Immature natural killer cell (primary cell): ENCODE data around the gene HIBCH. TPM values are rescaled to one million over a fixed set of nuclear protein-coding genes. Genes with fewer than 3 reads are reported as not detected.
A peak's percentile ranks its signal among the peaks of the same experiment; 100 is the strongest.

Source experiments
- DNase-seq, 3 donors: peaks; one replicate each; pipeline ENCODE4 v3.0.0; 2022; ENCODE audit warnings: mixed read lengths in 1 of 3
- H3K27ac Mint-ChIP-seq, 6 donors: one replicate each; pipeline ENCODE4 v1.8.0; 2020; ENCODE audit warnings: mixed read lengths in 6 of 6, mild to moderate bottlenecking in 5 of 6, inconsistent platforms in 4 of 6, moderate library complexity in 3 of 6
- H3K27me3 Mint-ChIP-seq, 3 donors: one replicate each; pipeline ENCODE4 v1.8.0; 2020 to 2021; ENCODE audit warnings: low read depth in 3 of 3, mild to moderate bottlenecking in 3 of 3, mixed read lengths in 3 of 3, moderate library complexity in 3 of 3, inconsistent platforms in 1 of 3
- H3K36me3 Mint-ChIP-seq, 3 donors: one replicate each; pipeline ENCODE4 v1.8.0; 2020; ENCODE audit warnings: mixed read lengths in 3 of 3, inconsistent platforms in 2 of 3, mild to moderate bottlenecking in 2 of 3
- H3K4me1 Mint-ChIP-seq, 2 donors: one replicate each; pipeline ENCODE4 v1.8.0; 2020; ENCODE audit warnings: inconsistent platforms in 2 of 2, mild to moderate bottlenecking in 2 of 2, mixed read lengths in 2 of 2, moderate library complexity in 1 of 2
- H3K4me3 Mint-ChIP-seq, 5 donors: one replicate each; pipeline ENCODE4 v1.8.0; 2020; ENCODE audit warnings: mild to moderate bottlenecking in 5 of 5, mixed read lengths in 5 of 5, inconsistent platforms in 3 of 5, moderate library complexity in 3 of 5
- H3K9me3 Mint-ChIP-seq, 6 donors: one replicate each; pipeline ENCODE4 v1.8.0; 2020; ENCODE audit warnings: mild to moderate bottlenecking in 6 of 6, mixed read lengths in 6 of 6, inconsistent platforms in 4 of 6, moderate library complexity in 3 of 6
- polyA plus RNA-seq, 3 donors: library from polyadenylated mRNA; unstranded; fragments of 300-500 nt; fragmentation: Illumina TruSeq; gene quantifications; one replicate each; pipeline ENCODE4 v1.2.3, GENCODE V29; 2021

The HIBCH gene
- polyA plus RNA-seq, 3 donors from 2014 or later: 15.2 to 26.8 (median 21.4) TPM

DNA sequence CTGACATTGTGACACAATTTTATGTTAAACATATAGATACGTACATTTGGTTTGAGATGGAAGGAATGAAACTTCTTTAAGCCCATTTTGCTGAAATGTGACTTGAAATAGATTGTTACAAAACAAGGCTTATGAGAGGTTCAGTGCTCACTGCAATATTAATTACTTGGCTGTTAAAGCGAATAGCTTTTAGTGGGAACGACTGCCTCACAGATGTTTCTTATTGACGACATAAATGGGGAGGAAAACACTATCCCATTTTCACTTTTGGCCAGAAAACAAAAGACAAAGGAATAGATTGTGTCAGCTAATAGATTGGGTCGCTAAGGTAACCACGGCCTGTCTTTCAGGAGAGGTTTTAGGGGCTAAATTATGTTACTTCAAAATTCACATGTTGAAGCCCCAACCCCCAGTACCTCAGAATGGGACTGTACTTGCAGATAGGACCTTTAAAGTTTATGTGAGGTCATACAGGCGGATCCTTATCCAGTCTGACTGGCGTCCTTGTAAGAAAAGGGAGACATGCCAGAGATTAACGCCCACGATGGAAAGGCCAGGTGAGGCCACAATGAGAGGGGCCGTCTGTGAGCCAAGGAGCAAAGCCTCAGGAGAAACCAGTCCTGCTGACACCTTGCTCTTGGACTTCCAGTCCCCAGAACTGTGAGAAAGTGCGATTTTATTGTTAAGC lies 34.5 kb upstream of the HIBCH start:
- DNase-seq: no peak
- Mint-ChIP-seq H3K4me3 (no peak overlapping the region), H3K36me3 (peaks cover 3 to 10% (median 10%) of the 10 kb centered on the region in 3 donors), H3K9me3 (no peaks in the 10 kb centered on the region), H3K27ac (peak overlapping the region in 3 of 6 donors; percentile 51 to 71 (median 51)), H3K27me3 (peaks cover 0 to 2% (median 0%) of the 10 kb centered on the region in 3 donors), H3K4me1 (peaks cover 19 to 28% of the 10 kb centered on the region in 2 donors)

DNA sequence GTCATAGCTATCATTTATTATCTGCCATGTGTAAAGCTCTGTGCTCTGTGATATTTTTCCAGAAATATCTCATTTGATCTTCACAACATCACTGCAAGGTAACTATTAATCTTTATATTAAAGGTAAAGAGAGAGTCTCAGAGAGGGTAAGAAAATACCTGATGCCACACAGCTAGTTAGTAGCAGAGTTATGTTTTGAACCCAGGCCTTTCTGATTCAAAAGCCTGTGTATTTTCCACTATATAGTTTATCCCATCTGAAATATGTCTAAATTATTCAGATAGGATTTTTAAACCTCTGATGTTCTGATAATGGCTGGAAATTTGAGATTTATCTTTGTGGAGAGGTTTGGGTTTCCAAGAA lies 33.9 kb upstream of the HIBCH start:
- Mint-ChIP-seq H3K4me1 (peaks cover 13 to 27% of the 10 kb centered on the region in 2 donors), H3K36me3 (peaks cover 3 to 10% (median 10%) of the 10 kb centered on the region in 3 donors), H3K9me3 (no peaks in the 10 kb centered on the region), H3K27me3 (peaks cover 0 to under 1% (median 0%) of the 10 kb centered on the region in 3 donors), H3K27ac (peak overlapping the region in 4 of 6 donors; percentile 20 to 77 (median 65)), H3K4me3 (peak overlapping the region in 1 of 5 donors; percentile 27)
- DNase-seq: no peak

DNA sequence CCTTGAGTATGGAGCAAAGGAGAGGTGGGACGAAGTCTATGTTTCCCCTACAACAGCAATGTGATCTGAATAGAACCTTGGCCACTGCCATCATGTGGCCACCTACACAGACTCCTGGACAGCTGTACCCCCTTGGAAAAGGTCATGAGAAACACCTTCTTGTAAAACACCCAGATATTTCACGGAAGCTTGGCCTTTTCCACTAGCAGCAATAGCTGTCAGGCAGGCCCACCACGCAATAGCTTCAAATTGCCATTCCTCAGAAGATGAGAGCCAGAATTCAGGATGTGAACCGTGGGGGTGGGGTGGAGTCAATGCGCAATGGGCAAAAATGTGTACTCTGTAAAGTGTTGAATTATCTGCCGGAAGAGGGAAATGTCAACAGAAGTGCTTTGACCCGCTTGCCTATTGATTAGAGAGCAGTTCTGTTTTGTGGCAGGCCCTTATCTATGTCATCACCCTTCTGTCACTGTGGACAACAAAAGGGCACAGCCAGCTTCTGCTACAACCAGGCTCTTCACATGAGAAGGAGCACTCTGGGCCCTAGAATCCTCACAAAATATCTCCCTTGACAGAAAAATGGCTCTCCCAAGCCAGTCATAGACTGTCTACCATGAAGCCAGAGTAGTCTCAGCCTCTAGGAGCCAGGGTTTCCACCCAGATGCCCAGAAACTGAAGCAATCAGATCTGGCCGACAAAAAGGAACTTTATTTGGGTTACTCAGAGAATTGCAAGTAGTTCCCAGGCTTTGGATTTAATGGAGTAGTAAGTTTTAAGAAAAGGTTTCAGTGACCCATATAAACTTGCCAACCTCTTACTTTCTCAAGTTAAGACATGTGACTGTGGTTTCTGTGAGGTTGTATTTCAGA lies 33.3 kb upstream of the HIBCH start:
- DNase-seq: no peak
- H3K27ac Mint-ChIP-seq: peak overlapping the region; percentile 3 to 77 (median 65)
- peaks cover 13 to 27% of the 10 kb centered on the region in 2 donors for H3K4me1 Mint-ChIP-seq
- H3K4me3 Mint-ChIP-seq: peak overlapping the region in 1 of 5 donors; percentile 27
- H3K27me3 Mint-ChIP-seq: peaks cover 0 to 4% (median 0%) of the 10 kb centered on the region in 3 donors
- peaks cover 3 to 10% (median 10%) of the 10 kb centered on the region in 3 donors for H3K36me3 Mint-ChIP-seq
- H3K9me3 Mint-ChIP-seq: no peaks in the 10 kb centered on the region

- H3K27me3 Mint-ChIP-seq: peaks cover 0 to 4% (median 0%) of the 10 kb centered on the region in 3 donors
Measured at GRCh38 chr2:190351955-190352354, 32.3 kb upstream of the HIBCH start.

DNA sequence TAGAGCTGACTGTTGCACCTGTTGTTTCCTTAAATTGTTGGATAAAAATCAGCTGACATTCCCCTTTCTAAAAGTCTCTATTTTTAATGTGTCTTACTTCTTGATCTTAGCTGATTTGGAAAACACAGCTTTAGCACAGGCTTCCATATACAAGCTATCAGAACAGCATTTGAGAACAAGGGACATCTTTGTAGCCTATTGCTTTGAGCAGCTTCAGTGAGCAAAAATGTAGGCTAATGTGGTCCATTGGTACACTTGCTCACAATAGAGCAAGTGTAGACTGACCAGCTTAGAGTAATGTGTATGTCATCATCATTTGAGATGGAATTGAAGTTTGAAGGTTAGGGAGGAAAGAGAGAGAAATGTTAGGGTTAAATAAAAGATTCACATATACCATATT lies 30.7 kb upstream of the HIBCH start:
- no peak for DNase-seq
- H3K36me3 Mint-ChIP-seq: peaks cover 3 to 10% (median 10%) of the 10 kb centered on the region in 3 donors
- peaks cover 20 to 33% of the 10 kb centered on the region in 2 donors for H3K4me1 Mint-ChIP-seq
- no peak overlapping the region for H3K4me3 Mint-ChIP-seq
- H3K27ac Mint-ChIP-seq: no peak overlapping the region
- no peaks in the 10 kb centered on the region for H3K9me3 Mint-ChIP-seq
- peaks cover 0 to 5% (median 2%) of the 10 kb centered on the region in 3 donors for H3K27me3 Mint-ChIP-seq

More at GRCh38 chr2:190351955-190352354, 32.3 kb upstream of the HIBCH start:
- no peak overlapping the region for H3K4me3 Mint-ChIP-seq
- H3K9me3 Mint-ChIP-seq: no peaks in the 10 kb centered on the region
- H3K4me1 Mint-ChIP-seq: peaks cover 13 to 27% of the 10 kb centered on the region in 2 donors
- peak overlapping the region in 2 of 6 donors; percentile 6 to 13 for H3K27ac Mint-ChIP-seq
- H3K36me3 Mint-ChIP-seq: peaks cover 3 to 10% (median 10%) of the 10 kb centered on the region in 3 donors
- DNase-seq: no peak

- Mint-ChIP-seq H3K4me3 (peak overlapping the region; percentile 85 to 97 (median 92)), H3K9me3 (no peaks in the 10 kb centered on the region), H3K36me3 (no peaks in the 10 kb centered on the region), H3K27me3 (peaks cover 2 to 7% (median 4%) of the 10 kb centered on the region in 3 donors), H3K4me1 (peaks cover 24 to 31% of the 10 kb centered on the region in 2 donors), H3K27ac (peak overlapping the region; percentile 79 to 88 (median 85))
- DNase-seq: peak in 1 of 3 donors; percentile 24
Measured at GRCh38 chr2:190344276-190344827, 24.7 kb upstream of the HIBCH start.

DNA sequence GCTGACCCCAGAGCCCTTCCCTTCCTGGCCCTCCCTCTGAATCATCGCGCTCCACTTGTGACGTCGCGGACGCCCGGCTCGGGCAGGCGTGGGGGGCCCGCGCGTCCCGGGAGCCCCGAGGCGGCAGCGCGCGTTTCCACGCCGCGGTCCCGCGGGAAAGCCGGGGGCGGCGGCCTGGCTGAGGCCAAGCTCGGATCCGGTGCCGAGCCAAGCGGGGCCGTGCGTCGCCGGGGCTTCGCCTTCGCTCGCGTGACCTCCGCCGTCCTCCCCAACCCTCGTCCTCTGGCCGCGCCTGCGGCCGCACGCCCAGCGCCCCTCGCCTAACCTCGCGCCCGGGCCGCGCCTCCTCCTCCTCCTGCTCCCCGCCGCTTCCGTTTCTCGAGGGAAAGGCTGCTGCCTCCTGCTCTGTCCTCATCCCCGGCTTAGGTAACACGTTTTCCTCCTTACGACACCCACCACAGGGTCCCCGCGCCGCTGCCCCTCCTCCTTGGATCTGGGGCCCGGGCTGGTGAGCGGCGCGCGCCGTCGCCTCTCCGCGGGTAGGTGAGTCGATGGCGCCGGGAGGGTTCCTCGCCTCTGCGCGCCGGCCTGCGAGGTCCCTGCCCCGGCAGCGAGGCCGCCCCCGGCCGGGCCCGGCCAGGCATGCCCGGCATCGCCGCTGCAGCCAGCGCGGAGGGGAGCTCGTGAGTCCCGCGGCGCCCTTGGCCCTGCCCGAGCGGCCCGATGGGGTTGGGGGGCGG lies 24.1 kb upstream of the HIBCH start, which contains the start of gene INPP1:
Gene INPP1 (plus strand): TSS at position 54 of the 740 bp plus-strand sequence. CDS start 16,514 bp downstream, outside the sequence.
- peak; percentile 56 to 59 (median 57) for DNase-seq
- peak within 1 kb of the TSS; percentile 90 to 97 (median 92) for H3K4me3 Mint-ChIP-seq
- H3K27me3 Mint-ChIP-seq: peaks cover 2 to 7% (median 4%) of the 10 kb centered on the region in 3 donors
- H3K36me3 Mint-ChIP-seq: no peaks in the 10 kb centered on the region
- peak within 1 kb of the TSS; percentile 79 to 93 (median 87) for H3K27ac Mint-ChIP-seq
- H3K4me1 Mint-ChIP-seq: peaks cover 24 to 31% of the 10 kb centered on the region in 2 donors
- no peaks in the 10 kb centered on the region for H3K9me3 Mint-ChIP-seq

DNA sequence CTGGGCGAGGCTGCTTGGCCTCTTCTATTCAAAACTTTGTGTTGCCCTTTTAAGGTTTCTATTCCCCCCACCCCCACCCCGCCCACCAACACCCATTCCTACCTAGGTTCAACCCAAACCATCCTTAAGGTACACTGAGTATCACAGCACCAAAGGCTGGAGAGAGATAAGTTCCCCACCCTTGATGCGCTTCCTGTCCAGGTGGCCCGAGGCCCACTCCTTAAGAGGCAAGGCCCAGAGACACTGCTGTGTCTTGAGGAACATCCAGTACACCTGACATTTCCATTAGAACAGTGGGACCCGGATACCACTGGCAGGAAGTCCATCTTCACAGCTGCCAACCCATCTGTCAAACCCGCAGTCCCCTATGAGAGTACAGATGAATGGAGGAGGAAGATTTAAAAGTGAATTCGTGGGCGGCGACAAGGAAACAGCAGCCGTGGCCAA lies 23.5 kb upstream of the HIBCH start:
- Mint-ChIP-seq H3K4me3 (peak overlapping the region; percentile 88 to 91 (median 90)), H3K4me1 (peaks cover 24 to 31% of the 10 kb centered on the region in 2 donors), H3K27ac (peak overlapping the region; percentile 78 to 93 (median 85)), H3K27me3 (peaks cover 2 to 4% (median 3%) of the 10 kb centered on the region in 3 donors), H3K36me3 (no peaks in the 10 kb centered on the region), H3K9me3 (no peaks in the 10 kb centered on the region)
- DNase-seq: no peak

DNA sequence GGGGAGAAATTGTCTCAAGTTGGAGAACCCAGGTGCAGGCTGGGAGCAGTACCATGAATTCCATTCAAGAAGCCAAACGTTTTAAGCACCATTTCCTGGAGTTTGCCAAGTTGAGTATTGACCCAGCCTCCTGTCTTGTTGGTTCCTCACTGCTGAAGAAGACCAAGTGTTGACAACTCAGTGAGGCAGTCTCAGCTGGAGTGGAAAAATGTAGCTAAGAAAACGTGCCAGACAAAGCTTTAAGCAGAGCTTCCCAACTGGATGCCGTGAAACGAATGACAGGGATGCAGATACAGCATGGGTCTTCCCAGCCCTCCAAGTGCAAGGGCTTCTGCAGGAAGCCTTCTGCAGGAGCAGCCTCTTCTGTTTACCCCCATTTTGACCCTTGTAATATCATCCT lies 23.0 kb upstream of the HIBCH start:
- Mint-ChIP-seq H3K27ac (peak overlapping the region in 5 of 6 donors; percentile 58 to 93 (median 83)), H3K27me3 (peaks cover 2 to 4% (median 3%) of the 10 kb centered on the region in 3 donors), H3K36me3 (no peaks in the 10 kb centered on the region), H3K4me1 (peaks cover 24 to 31% of the 10 kb centered on the region in 2 donors), H3K9me3 (no peaks in the 10 kb centered on the region), H3K4me3 (peak overlapping the region; percentile 71 to 91 (median 90))
- no peak for DNase-seq

DNA sequence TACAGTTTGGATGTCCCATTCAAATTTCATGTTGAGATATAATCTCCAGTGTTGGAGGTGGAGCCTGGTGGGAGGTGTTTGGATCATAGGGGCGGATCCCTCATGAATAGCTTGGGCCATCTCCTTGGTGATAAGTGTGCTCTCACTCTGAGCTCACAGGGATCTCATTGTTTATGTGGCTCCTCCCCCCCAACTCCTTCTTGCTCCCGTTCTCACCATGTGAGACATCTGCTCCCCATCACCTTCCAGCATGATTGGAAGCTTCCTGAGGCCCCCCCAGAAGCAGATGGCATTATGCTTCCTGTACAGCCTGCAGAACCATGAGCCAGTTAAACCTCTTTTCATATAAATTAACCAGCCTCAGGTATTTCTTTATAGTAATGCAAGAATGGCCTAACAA lies 20.7 kb upstream of the HIBCH start:
- peaks cover 0 to 4% (median 2%) of the 10 kb centered on the region in 3 donors for H3K27me3 Mint-ChIP-seq
- DNase-seq: no peak
- H3K4me3 Mint-ChIP-seq: no peak overlapping the region
- peak overlapping the region in 1 of 6 donors; percentile 55 for H3K27ac Mint-ChIP-seq
- no peaks in the 10 kb centered on the region for H3K9me3 Mint-ChIP-seq
- no peaks in the 10 kb centered on the region for H3K36me3 Mint-ChIP-seq
- H3K4me1 Mint-ChIP-seq: peaks cover 17 to 26% of the 10 kb centered on the region in 2 donors

DNA sequence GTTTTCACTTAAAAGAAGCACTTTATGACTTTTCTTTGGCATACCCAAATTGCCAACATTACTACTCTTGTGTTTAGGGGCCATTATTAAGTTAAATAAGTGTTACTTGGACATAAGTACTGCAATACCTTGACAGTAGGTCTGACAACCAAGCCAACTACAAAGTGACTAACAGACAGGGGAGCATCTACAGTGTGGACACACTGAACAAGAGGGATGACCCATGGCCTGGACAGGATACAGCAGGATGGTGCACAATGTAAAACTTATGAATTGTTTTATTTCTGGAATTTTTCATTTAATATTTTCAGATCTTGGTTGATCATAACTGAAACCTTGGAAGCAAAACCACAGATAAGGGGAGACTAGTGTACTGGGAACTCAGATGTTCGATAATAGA lies 19.8 kb upstream of the HIBCH start:
- no peak for DNase-seq
- Mint-ChIP-seq H3K9me3 (no peaks in the 10 kb centered on the region), H3K27ac (no peak overlapping the region), H3K4me1 (peaks cover 11 to 17% of the 10 kb centered on the region in 2 donors), H3K27me3 (peaks cover 0 to 3% (median 2%) of the 10 kb centered on the region in 3 donors), H3K36me3 (no peaks in the 10 kb centered on the region), H3K4me3 (no peak overlapping the region)

GRCh38 chr2:190338453-190338852 lies 18.8 kb upstream of the HIBCH start:
- Mint-ChIP-seq H3K27ac (peak overlapping the region in 1 of 6 donors; percentile 41), H3K4me3 (no peak overlapping the region), H3K9me3 (no peaks in the 10 kb centered on the region)

GRCh38 chr2:190336420-190336819 lies 16.8 kb upstream of the HIBCH start:
- H3K9me3 Mint-ChIP-seq: no peaks in the 10 kb centered on the region
- H3K27ac Mint-ChIP-seq: no peak overlapping the region
- no peaks in the 10 kb centered on the region for H3K36me3 Mint-ChIP-seq
- H3K4me1 Mint-ChIP-seq: no peaks in the 10 kb centered on the region
- H3K4me3 Mint-ChIP-seq: no peak overlapping the region
- DNase-seq: no peak
- H3K27me3 Mint-ChIP-seq: peaks cover 0 to 2% (median under 1%) of the 10 kb centered on the region in 3 donors

More at GRCh38 chr2:190338453-190338852, 18.8 kb upstream of the HIBCH start:
- Mint-ChIP-seq H3K36me3 (no peaks in the 10 kb centered on the region), H3K27me3 (peaks cover 0 to 2% (median 0%) of the 10 kb centered on the region in 3 donors), H3K4me1 (peaks cover 8 to 14% of the 10 kb centered on the region in 2 donors)
- DNase-seq: no peak
